HEK293T (cell line): ENCODE results near the gene TCTN3.
"Not testable (repeated sequence)": the region's sequence is repeated elsewhere in the genome, so short reads cannot be mapped to it uniquely, and the experiment has no call there.

Experiments
- CTCF ChIA-PET: fragments of 350-600 bp; formaldehyde crosslinking; extraction: SDS; loops from one replicate; lab custom pipeline; 2021; ENCODE audit warnings: antibody characterized with exemption, inconsistent platforms; lab: Yijun Ruan, JAX
- POLR2A ChIA-PET: fragments of 350-600 bp; formaldehyde crosslinking; extraction: SDS; loops from one replicate; lab custom pipeline; 2020; ENCODE audit warnings: antibody characterized with exemption, inconsistent platforms; lab: Yijun Ruan, JAX
- DNase-seq: peaks from one replicate; pipeline ENCODE4 v3.0.0; 2012; ENCODE audit warnings: mixed read lengths; ENCODE audit errors: extremely low spot score
- ARNT ChIP-seq: fragments of 450-650 bp; IDR thresholded peaks from 2 replicates; pipeline ENCODE4 v1.6.1; 2017; ENCODE audit warnings: mild to moderate bottlenecking
- BHLHE40 ChIP-seq: fragments of 450-650 bp; IDR thresholded peaks from 2 replicates; pipeline ENCODE4 v1.6.1; 2016; ENCODE audit warnings: mild to moderate bottlenecking, moderate library complexity, borderline replicate concordance
- CTBP1 ChIP-seq: fragments of 450-650 bp; IDR thresholded peaks from 2 replicates; pipeline ENCODE4 v1.6.1; 2016; ENCODE audit warnings: borderline replicate concordance
- ELF4 ChIP-seq: fragments of 450-650 bp; IDR thresholded peaks from 2 replicates; pipeline ENCODE4 v1.6.1; 2017; ENCODE audit warnings: antibody characterized with exemption
- FOXA1 ChIP-seq: fragments of 450-650 bp; IDR thresholded peaks from 2 replicates; pipeline ENCODE4 v1.6.1; 2016; ENCODE audit warnings: mild to moderate bottlenecking
- FOXK2 ChIP-seq: fragments of 450-650 bp; IDR thresholded peaks from 2 replicates; pipeline ENCODE4 v1.6.1; 2016; ENCODE audit warnings: mild to moderate bottlenecking
- FOXM1 ChIP-seq: fragments of 450-650 bp; IDR thresholded peaks from 2 replicates; pipeline ENCODE4 v1.6.1; 2017; ENCODE audit warnings: mild to moderate bottlenecking, borderline replicate concordance
- HDGF ChIP-seq: fragments of 450-650 bp; IDR thresholded peaks from 2 replicates; pipeline ENCODE4 v1.6.1; 2017; ENCODE audit warnings: antibody characterized with exemption, borderline replicate concordance
- L3MBTL2 ChIP-seq: fragments of 450-650 bp; conservative IDR thresholded peaks from 2 replicates; pipeline ENCODE4 v1.6.1; 2016; ENCODE audit warnings: mild to moderate bottlenecking
- LEF1 ChIP-seq: fragments of 450-650 bp; IDR thresholded peaks from 2 replicates; pipeline ENCODE4 v1.6.1; 2017; ENCODE audit warnings: mild to moderate bottlenecking, borderline replicate concordance
- NFRKB ChIP-seq: fragments of 450-650 bp; IDR thresholded peaks from 2 replicates; pipeline ENCODE4 v1.6.1; 2016; ENCODE audit warnings: mild to moderate bottlenecking, moderate library complexity
- SP1 ChIP-seq: fragments of 450-650 bp; IDR thresholded peaks from 2 replicates; pipeline ENCODE4 v1.6.1; 2017
- SUZ12 ChIP-seq: fragments of 450-650 bp; IDR thresholded peaks from 2 replicates; pipeline ENCODE4 v1.6.1; 2016; ENCODE audit warnings: mild to moderate bottlenecking
- TARDBP ChIP-seq: fragments of 450-650 bp; IDR thresholded peaks from 2 replicates; pipeline ENCODE4 v1.6.1; 2016
- ZNF384 ChIP-seq: fragments of 450-650 bp; IDR thresholded peaks from 2 replicates; pipeline ENCODE4 v1.6.1; 2016
- TF ChIP-seq, protein P1 (sequence below): fragments of 450-650 bp; IDR thresholded peaks from 2 replicates; pipeline ENCODE4 v1.6.1; 2016

The TCTN3 gene

DNA sequence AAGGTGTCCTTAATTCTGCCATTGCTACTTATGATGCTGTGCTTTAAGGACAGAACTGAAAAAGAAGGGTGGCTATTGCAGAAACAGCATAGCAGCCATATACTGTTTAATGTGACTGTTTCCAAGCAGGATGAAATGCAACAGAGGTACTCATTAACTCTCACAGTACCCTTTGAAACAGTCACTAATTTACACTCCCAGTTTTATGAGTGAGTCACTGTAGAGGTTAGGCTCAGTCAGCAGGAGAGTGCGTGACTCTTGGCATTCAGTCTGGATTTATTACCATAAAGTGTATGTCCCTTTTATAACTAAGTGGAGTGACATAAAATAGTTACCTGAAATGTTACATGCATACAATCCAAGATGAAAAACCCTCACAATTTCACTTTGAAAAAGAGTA, 64.9 kb downstream of the TCTN3 start:
- ChIA-PET CTCF (no interaction called here), POLR2A (no interaction called here)
- TF ChIP-seq FOXA1 (no peak), SP1 (no peak), FOXM1 (no peak), NFRKB (no peak), HDGF (no peak), CTBP1 (no peak), SUZ12 (no peak), ARNT (no peak), ELF4 (no peak), L3MBTL2 (no peak), BHLHE40 (no peak), TARDBP (no peak), FOXK2 (no peak)
- TF ChIP-seq, protein P1, sequence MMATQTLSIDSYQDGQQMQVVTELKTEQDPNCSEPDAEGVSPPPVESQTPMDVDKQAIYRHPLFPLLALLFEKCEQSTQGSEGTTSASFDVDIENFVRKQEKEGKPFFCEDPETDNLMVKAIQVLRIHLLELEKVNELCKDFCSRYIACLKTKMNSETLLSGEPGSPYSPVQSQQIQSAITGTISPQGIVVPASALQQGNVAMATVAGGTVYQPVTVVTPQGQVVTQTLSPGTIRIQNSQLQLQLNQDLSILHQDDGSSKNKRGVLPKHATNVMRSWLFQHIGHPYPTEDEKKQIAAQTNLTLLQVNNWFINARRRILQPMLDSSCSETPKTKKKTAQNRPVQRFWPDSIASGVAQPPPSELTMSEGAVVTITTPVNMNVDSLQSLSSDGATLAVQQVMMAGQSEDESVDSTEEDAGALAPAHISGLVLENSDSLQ: no peak
- no peak for DNase-seq

DNA sequence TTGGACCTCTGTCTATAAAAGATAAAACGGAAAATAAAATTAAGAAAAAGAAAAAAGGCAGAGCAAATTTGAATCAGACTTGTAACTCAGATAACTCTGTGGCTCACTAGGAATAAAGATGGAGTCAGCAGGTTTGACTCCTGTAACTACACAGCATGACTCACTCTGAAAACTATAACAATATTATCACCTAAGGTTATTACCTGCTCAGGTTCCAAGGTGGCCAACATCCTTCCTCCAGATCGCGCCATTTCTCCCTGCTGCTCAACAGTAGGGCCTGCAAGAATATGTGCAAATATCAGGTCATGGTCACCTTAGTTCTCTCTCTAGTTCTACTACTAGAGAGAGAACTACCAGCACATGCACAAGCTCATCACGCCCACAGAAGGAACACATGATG, 67.2 kb downstream of the TCTN3 start:
- TF ChIP-seq BHLHE40 (no peak), SUZ12 (no peak), FOXA1 (no peak)
- POLR2A ChIA-PET: no interaction called here
- DNase-seq: no peak
- CTCF ChIA-PET: no interaction called here

DNA sequence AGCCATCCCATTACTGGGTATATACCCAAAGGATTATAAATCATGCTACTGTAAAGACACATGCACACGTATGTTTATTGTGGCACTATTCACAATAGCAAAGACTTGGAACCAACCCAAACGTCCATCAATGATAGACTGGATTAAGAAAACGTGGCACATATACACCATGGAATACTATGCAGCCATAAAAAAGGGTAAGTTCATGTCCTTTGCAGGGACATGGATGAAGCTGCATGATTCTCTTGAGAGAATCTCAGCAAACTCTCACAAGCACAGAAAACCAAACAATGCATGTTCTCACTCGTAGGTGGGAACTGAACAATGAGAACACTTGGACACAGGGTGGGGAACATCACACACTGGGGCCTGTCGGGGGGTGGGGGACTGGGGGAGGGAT, 73.3 kb downstream of the TCTN3 start:
- DNase-seq, POLR2A ChIA-PET, CTCF ChIA-PET: not testable (repeated sequence)

DNA sequence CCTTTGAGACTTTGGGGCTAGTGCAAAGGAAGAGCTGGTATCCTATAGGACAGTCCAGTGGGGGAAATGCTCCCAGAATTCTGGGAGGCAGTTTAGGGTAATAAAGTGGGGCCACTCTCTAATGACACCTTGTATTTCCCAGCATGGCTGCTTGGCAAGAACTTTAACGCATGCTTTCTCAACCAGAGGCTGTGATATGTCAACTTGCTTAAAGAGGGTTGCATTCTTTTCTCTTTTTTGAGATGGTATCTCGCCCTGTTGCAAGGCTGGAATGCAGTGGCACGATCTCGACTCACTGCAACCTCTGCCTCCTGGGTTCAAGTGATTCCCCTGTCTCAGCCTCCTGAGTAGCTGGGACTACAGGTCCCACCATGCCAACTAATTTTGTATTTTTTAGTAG, 75.6 kb downstream of the TCTN3 start:
- ChIA-PET CTCF (no interaction called here), POLR2A (no interaction called here)
- TF ChIP-seq TARDBP: no peak
- no peak for TF ChIP-seq HDGF
- TF ChIP-seq FOXA1: no peak
- no peak for TF ChIP-seq ZNF384
- no peak for TF ChIP-seq ARNT
- no peak for TF ChIP-seq ELF4
- no peak for TF ChIP-seq BHLHE40
- no peak for TF ChIP-seq L3MBTL2
- TF ChIP-seq FOXM1: no peak
- TF ChIP-seq, protein P1: no peak
- no peak for TF ChIP-seq CTBP1
- TF ChIP-seq SP1: no peak
- TF ChIP-seq NFRKB: no peak
- no peak for TF ChIP-seq FOXK2
- DNase-seq: no peak

DNA sequence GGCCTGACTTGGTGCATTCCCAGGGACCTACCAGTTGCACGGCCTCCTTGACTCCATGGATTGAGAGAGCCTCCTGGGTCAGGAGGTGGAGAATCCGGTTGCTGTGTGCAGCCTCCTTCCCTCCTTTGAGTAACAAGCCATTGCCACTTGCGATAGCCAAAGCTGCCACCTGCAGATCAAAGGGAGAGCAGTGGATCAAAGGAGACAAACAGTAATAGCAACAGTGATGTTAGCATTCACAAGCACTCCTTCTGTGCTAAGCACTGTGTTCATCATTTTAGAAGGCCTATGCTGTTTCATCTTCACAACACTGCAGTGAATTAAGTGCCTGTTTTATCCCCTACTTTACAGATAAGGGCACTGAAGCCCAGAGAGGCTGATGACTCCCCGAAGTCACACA, 77.3 kb downstream of the TCTN3 start:
- TF ChIP-seq L3MBTL2 (no peak), SP1 (no peak), HDGF (no peak), FOXA1 (no peak), ARNT (no peak), LEF1 (no peak)
- ChIA-PET POLR2A (no interaction called here), CTCF (no interaction called here)
- DNase-seq: no peak
